GM21360 (cell line): ENCODE measurements around the gene SNPH.
"Not testable (repeated sequence)": the region's sequence is repeated elsewhere in the genome, so short reads cannot be mapped to it uniquely, and the experiment has no call there.

Source experiments
- ATAC-seq: cut with Tn5 transposase; IDR thresholded peaks from one replicate; pipeline ENCODE4 v1.9.1; 2021; ENCODE audit warnings: mild to moderate bottlenecking, moderate library complexity; ENCODE audit not compliant: unreplicated experiment

The SNPH gene, protein sequence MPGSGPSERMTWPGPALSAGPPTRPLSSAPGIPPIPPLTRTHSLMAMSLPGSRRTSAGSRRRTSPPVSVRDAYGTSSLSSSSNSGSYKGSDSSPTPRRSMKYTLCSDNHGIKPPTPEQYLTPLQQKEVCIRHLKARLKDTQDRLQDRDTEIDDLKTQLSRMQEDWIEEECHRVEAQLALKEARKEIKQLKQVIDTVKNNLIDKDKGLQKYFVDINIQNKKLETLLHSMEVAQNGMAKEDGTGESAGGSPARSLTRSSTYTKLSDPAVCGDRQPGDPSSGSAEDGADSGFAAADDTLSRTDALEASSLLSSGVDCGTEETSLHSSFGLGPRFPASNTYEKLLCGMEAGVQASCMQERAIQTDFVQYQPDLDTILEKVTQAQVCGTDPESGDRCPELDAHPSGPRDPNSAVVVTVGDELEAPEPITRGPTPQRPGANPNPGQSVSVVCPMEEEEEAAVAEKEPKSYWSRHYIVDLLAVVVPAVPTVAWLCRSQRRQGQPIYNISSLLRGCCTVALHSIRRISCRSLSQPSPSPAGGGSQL

DNA sequence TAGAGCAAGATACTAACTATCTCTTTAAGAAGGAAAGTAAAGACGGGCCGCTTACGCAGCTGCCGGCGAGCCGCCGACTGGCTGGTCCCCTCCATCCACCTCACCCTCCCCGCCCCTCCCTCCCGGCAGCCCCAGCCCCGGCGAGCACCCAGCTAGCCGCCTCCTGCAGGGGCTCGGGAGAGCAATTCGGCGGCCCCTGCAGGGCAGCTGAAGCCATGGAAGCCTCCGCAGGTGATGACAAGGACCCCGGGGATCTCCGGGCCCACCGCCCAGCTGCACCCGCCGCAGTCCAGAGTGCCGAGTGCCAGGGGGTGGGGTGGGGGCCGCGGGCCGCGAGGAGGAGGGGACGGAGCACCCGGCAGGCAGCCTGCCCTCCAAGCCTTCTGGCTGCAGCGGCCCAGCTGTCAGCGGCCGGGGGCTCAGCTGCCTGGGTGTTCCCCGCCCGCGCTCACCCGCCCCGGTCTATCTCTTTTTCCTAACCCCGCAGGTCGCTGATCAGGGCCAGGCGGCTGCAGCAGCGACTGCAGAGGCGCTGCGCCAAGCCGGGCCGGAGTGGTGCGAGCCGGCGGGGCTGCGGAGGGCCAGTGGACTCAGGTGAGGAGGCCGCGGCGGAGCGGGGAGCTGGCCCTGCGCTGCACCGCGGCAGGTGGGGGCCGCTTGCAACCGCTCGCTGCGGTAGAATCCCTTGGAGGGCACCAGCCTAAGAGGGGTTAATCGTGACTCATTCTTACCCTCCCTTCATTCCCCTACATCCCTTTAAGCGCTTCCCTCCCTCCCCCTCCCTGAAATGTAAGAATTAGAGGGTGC lies at the start of gene SNPH:
SNPH (plus strand) TSS at position 128 of the 807 bp plus-strand sequence. CDS start 29,946 bp downstream, outside the sequence.
- ATAC-seq = peak; percentile 64

- not testable (repeated sequence) for ATAC-seq
Observed at GRCh38 chr20:1216527-1217427, 49.3 kb upstream of the SNPH start.

- ATAC-seq = not testable (repeated sequence)
Observed at GRCh38 chr20:1222750-1223149, 43.3 kb upstream of the SNPH start.

- ATAC-seq = no peak
Observed at GRCh38 chr20:1224205-1224890, 41.7 kb upstream of the SNPH start.

DNA sequence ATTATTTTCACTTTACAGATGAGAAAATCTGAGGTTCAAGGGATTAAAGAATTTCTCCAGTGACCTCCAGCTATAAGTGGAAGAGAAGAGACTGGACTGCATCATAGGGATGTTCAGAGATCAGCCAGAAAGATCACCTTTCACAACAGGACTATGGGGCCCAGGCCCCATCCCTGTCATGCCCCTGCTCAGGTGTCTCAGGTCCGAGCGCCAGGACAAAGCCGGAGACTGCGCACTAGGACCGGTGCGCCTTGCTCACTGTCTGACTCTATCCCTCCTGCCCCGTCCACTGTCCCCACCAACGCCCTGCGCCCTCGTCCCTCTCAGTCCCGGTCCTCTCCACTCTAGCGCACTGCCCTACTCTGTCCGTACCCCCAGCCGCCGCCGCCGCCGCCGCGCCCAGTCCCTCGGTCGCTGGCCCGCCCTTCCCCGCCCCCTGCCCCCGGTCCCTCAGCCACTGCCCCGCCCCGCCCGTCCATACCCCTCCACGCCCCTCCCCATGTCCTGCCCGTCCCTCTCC lies 40.8 kb upstream of the SNPH start:
- ATAC-seq = no peak

DNA sequence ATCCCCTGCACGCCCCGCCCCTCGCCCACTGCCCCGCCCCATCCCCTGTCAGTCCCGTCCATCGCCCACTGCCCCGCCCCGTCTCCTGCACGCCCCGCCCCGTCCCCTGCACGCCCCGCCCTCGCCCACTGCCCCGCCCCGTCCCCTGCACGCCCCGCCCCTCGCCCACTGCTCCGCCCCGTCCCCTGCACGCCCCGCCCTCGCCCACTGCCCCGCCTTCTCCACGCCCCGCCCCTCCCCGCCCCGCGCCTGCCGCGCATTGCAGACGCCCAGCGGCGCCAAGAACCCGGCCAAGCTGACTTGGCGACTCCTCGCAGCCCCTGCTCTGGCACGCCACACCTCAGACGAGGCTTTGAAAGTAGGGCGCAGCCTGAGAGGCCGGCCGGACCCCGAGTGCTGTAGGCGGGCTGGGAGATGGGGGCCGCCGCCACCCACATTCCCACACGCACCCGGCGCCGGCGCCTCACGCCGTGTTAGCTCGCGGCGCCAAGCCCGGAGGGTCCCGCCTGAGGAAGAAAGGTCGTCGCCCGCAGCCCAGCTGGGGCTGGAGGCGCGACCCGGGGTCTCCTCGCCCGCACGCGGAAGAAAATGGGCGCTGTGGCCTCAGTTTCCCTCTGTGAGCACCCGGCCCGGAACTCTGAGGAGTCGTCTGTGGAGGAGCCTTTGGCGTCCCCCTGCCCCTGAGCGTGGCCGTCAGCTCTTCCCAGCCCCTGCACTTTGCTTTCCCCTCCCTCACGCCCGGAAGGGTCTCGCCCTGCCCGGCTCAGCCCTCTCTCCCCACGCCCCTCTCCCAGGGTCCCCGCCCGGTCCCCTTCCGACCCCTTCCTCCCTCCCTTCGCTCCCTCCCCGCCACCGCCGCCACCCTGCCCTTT lies 40.1 kb upstream of the SNPH start, which contains the start of gene RAD21L1:
RAD21L1 (plus strand) TSS at position 262 of the 872 bp plus-strand sequence. CDS start 2,410 bp downstream, outside the sequence.
- no peak for ATAC-seq

- no peak for ATAC-seq
Observed at GRCh38 chr20:1229541-1229940, 36.6 kb upstream of the SNPH start.

DNA sequence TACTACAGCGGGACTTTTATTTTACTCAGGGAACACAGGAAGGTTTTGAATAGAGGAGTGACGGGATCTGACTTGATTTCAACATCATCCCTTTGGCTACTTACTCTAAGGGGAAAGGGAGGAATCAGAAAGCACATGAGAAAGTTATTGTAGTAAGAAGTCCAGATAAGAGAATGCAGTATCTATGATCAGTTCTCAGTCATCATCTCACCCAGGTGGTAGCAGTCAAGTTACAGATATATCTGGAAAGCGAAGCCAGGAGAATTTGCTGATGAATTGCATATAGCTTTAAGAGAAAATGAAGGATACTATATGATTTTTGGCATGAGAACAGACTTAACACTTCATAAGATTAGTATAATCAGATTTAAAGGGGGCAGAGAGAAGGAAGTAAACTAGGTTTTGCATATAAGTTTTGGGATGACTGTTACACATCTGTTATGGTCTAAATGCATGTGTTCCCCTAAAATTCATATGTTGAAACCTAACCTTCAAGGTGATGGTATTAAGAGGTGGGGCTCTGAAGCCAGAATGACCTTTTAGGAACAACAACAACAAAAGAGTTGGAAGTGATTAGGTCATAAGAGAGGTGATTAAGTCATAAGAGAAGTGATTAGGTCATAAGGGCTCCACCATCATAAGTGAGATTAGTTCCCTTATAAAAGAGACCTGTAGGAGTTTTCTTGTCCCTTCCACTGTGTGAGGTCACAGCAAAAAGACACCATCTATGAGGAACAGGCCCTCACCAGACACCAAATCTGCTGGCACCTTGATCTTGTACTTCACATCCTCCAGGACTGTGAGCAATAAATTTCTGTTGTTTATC lies 33.6 kb upstream of the SNPH start:
- ATAC-seq = no peak

DNA sequence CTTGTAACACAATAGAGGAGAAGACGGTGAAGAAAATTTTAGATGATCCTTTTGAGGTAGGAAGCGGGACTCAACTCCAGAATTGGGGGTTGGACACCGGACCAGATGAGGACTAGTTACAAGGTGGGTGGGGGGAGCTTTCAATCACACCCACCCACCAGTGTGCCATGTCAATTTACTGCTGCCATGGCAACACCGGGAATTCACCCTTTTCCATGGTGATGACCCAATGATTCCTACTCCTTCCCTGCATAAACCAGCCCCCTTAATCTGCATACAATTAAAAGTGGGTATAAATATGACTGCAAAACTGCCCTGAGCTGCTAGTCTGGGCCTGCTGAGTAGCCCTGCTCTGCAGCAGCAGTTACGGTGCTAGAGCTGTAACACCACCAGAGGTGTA lies 25.5 kb upstream of the SNPH start:
- no peak for ATAC-seq

DNA sequence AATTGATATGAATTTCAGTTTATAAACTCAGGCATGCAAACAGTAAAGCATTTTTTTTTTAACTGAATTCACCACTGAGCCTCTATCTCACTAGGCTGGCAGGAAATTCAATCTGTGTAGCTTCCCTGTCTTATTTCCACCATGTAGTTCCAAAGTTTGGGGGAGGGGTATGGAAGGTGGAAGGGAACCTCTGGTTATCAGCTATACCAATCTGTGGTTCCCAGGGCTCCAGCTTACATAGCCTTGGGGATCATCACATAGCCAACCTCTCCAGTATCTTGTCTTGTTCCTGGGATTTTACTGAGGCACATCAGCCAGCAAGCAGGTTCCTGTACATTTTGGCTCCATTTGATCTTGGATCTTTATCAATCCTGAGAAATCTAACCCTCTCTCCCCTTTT lies 24.6 kb upstream of the SNPH start:
- no peak for ATAC-seq

- no peak for ATAC-seq
Observed at GRCh38 chr20:1242099-1242498, 24.0 kb upstream of the SNPH start.

GRCh38 chr20:1242530-1242929 lies 23.6 kb upstream of the SNPH start:
- no peak for ATAC-seq

GRCh38 chr20:1245578-1245977 lies 20.5 kb upstream of the SNPH start:
- ATAC-seq = no peak

GRCh38 chr20:1247689-1248088 lies 18.4 kb upstream of the SNPH start:
- ATAC-seq = no peak

- not testable (repeated sequence) for ATAC-seq
Observed at GRCh38 chr20:1250282-1250681, 15.8 kb upstream of the SNPH start.

GRCh38 chr20:1252416-1252815 lies 13.7 kb upstream of the SNPH start:
- no peak for ATAC-seq

DNA sequence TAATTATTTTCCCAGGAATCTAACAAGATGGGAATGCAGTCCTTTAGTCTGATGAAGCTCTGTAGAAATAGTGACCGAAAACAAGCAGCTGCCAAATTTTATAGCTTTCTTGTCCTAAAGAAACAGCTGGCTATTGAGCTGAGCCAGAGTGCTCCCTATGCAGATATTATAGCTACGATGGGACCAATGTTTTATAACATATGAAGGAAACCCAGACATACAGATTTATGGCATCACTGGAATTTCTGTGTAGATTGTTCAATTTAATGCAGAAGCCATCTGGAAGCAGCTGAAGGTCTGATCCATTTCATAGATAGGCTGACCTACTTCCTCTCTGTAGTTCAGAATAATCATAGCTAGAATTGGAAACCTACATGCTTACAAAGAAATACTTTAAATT lies 11.8 kb upstream of the SNPH start:
- ATAC-seq = no peak

GRCh38 chr20:1255675-1256074 lies 10.4 kb upstream of the SNPH start:
- ATAC-seq = no peak
